HepG2 (cell line): ENCODE measurements around the gene FBP1. TPM values are rescaled to one million over a fixed set of nuclear protein-coding genes. Genes with fewer than 3 reads are reported as not detected.

Experiments
- BCL6 ChIP-seq: IDR thresholded peaks from 2 replicates; pipeline ENCODE4 v1.6.1; 2016; ENCODE audit warnings: missing genetic modification reagents, missing compliant biosample characterization
- CREB1 ChIP-seq, 2 experiments: fragments of 450-650 bp in 1 of 2; IDR thresholded peaks; 2 replicates each; pipeline ENCODE4 v1.6.1; 2016 to 2017; ENCODE audit warnings: control low read depth in 1 of 2, mild to moderate bottlenecking in 1 of 2, missing compliant biosample characterization in 1 of 2, missing genetic modification characterization in 1 of 2
- EP300 ChIP-seq, 3 experiments: sonication (generic) in 1 of 3; formaldehyde crosslinking in 1 of 3; IDR thresholded peaks; 2 replicates each; pipeline versions ENCODE4 v1.5.1 to v1.6.1; 2011 to 2020; ENCODE audit warnings: low read depth in 2 of 3, low read length in 2 of 3, borderline replicate concordance in 1 of 3, improper control_type of control experiment in 1 of 3, mild to moderate bottlenecking in 1 of 3, missing genetic modification reagents in 1 of 3, moderate library complexity in 1 of 3
- ETV6 ChIP-seq: sonication (generic); formaldehyde crosslinking; conservative IDR thresholded peaks from 2 replicates; pipeline ENCODE4 v1.4.0; 2020; ENCODE audit warnings: missing genetic modification reagents
- IKZF4 ChIP-seq: sonication (generic); formaldehyde crosslinking; IDR thresholded peaks from 2 replicates; pipeline ENCODE4 v1.5.1; 2020; ENCODE audit warnings: borderline replicate concordance, mild to moderate bottlenecking, low read depth, missing genetic modification reagents; ENCODE audit errors: not compliant biosample characterization
- MIER3 ChIP-seq: IDR thresholded peaks from 2 replicates; pipeline ENCODE4 v1.6.1; 2016; ENCODE audit warnings: missing compliant biosample characterization, borderline replicate concordance
- RBAK ChIP-seq: sonication (generic); formaldehyde crosslinking; IDR thresholded peaks from 2 replicates; pipeline ENCODE4 v1.5.1; 2020; ENCODE audit warnings: mild to moderate bottlenecking, missing genetic modification reagents
- SSRP1 ChIP-seq: IDR thresholded peaks from 2 replicates; pipeline ENCODE4 v1.6.1; 2016; ENCODE audit warnings: control low read depth
- ZBTB21 ChIP-seq: sonication (generic); formaldehyde crosslinking; IDR thresholded peaks from 2 replicates; pipeline ENCODE4 v1.4.0; 2020; ENCODE audit warnings: missing genetic modification reagents
- ZNF331 ChIP-seq: sonication (generic); formaldehyde crosslinking; IDR thresholded peaks from 2 replicates; pipeline ENCODE4 v1.4.0; 2020; ENCODE audit warnings: missing genetic modification reagents
- ZNF660 ChIP-seq: sonication (generic); formaldehyde crosslinking; IDR thresholded peaks from 2 replicates; pipeline ENCODE4 v1.5.1; 2020; ENCODE audit warnings: mild to moderate bottlenecking, low read depth, missing genetic modification reagents, borderline replicate concordance
- polyA plus RNA-seq, 8 experiments: library from polyadenylated mRNA; depleted of rRNA in 3 of 8; stranded (reverse) in 7 of 8; unstranded in 1 of 8; fragments of >200 nt; fragmentation: Illumina TruSeq in 4 of 8; extraction: Trizol in 4 of 8; gene quantifications; 2 replicates each; pipeline versions ENCODE4 v1.2.1 to v1.2.3, GENCODE V29; 2011 to 2016; ENCODE audit warnings: low read depth in 4 of 8, missing spikeins in 1 of 8, mixed read lengths in 1 of 8; ENCODE audit not compliant: insufficient read depth in 1 of 8
- total RNA-seq, 5 experiments: library from RNA; depleted of rRNA; stranded (reverse); fragments of >200 nt; fragmentation: Illumina TruSeq; extraction: Trizol; gene quantifications; 2 replicates each; pipeline ENCODE4 v1.2.3, GENCODE V29; 2016; ENCODE audit warnings: low read depth in 1 of 5
- TF ChIP-seq, protein P1 (sequence below): sonication (generic); formaldehyde crosslinking; IDR thresholded peaks from 2 replicates; pipeline ENCODE4 v1.8.0; 2023; ENCODE audit warnings: mild to moderate bottlenecking, missing genetic modification reagents
- TF ChIP-seq, protein P2 (sequence below): sonication (generic); formaldehyde crosslinking; IDR thresholded peaks from 2 replicates; pipeline ENCODE4 v1.4.0; 2020; ENCODE audit warnings: missing genetic modification reagents
- TF ChIP-seq, protein P3 (sequence below): sonication (generic); formaldehyde crosslinking; IDR thresholded peaks from 2 replicates; pipeline ENCODE4 v1.4.0; 2020; ENCODE audit warnings: mild to moderate bottlenecking, missing genetic modification reagents, borderline replicate concordance

FBP1 gene
- total and polyA plus RNA-seq, 2 of the 13 experiments (the other 11 are each of a cell fraction or from before 2014, with no cell fraction given) = 0.29 to 0.53 TPM

DNA sequence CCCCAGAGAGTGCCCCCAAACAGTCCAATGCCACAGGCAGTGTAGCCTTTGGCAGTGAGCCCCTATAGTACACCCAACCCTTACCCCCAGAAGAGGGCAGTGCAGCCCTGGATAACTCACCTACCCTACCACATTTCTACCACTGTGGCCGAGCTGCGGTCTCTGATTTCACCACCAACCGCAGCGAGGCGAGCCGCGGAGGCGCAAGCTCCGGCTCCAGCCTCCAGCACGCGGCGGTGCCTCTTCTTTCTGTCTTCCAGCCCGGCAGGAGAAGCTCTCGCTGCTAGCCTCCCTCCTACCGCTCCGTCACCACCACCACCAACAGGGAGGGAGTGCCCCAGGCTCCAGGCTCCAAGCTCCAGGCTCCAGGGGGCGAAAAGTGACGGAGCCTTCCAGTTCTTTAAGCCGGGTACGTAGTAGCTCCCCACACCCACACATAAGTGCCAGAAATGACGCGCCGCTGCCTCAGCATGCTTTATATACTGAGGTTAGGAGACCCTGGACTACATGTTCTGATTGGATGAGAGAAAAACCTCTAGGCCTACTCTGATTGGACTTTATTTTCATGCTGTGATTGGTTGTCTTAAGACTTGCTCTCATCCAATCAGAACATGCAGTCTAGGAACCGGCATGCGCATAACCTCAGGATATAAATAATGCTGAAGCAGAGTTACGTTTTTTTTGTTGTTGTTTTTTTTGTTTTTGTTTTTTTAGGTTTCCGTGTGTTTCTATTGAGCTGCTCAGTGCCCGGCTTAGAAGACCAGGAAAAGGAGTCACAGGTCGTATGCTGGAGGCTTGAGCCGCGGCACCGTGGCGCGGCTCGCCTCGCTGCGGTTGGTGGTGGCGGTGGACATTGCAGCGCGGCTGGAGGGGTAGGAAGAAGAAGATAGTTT lies 84.6 kb downstream of the FBP1 start, which contains the start of gene PCAT7 (continued):
- TF ChIP-seq EP300 (IDR thresholded peaks at IDR 0.05; ENCODE audit: low read depth in 2 of 2, low read length in 2 of 2) (no peak), EP300 (CRISPR knock-in tag; IDR thresholded peaks at IDR 0.05; ENCODE audit: borderline replicate concordance) (peak; percentile 32; the same call in 1 of the 2 replicates), ZNF660 (CRISPR knock-in tag) (no peak), BCL6 (peak; percentile 11; the same call in 1 of the 2 replicates), ETV6 (no peak), RBAK (no peak), MIER3 (CRISPR knock-in tag) (peak; percentile 62; the same call in 1 of the 2 replicates), SSRP1 (no peak; the same call in 1 of the 2 replicates), IKZF4 (CRISPR knock-in tag) (peak; percentile 48), ZNF331 (CRISPR knock-in tag) (no peak), ZBTB21 (CRISPR knock-in tag) (peak; percentile 52; the same call in 1 of the 2 replicates), CREB1 (IDR thresholded peaks at IDR 0.05) (peak; percentile 52), CREB1 (CRISPR knock-in tag; IDR thresholded peaks at IDR 0.05) (peak; percentile 81)
- TF ChIP-seq, protein P1, sequence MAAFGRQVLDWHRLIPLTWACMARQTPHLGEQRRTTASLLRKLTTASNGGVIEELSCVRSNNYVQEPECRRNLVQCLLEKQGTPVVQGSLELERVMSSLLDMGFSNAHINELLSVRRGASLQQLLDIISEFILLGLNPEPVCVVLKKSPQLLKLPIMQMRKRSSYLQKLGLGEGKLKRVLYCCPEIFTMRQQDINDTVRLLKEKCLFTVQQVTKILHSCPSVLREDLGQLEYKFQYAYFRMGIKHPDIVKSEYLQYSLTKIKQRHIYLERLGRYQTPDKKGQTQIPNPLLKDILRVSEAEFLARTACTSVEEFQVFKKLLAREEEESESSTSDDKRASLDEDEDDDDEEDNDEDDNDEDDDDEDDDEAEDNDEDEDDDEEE (CRISPR knock-in tag) = peak; percentile 39; the same call in 1 of the 2 replicates
- TF ChIP-seq, protein P2, sequence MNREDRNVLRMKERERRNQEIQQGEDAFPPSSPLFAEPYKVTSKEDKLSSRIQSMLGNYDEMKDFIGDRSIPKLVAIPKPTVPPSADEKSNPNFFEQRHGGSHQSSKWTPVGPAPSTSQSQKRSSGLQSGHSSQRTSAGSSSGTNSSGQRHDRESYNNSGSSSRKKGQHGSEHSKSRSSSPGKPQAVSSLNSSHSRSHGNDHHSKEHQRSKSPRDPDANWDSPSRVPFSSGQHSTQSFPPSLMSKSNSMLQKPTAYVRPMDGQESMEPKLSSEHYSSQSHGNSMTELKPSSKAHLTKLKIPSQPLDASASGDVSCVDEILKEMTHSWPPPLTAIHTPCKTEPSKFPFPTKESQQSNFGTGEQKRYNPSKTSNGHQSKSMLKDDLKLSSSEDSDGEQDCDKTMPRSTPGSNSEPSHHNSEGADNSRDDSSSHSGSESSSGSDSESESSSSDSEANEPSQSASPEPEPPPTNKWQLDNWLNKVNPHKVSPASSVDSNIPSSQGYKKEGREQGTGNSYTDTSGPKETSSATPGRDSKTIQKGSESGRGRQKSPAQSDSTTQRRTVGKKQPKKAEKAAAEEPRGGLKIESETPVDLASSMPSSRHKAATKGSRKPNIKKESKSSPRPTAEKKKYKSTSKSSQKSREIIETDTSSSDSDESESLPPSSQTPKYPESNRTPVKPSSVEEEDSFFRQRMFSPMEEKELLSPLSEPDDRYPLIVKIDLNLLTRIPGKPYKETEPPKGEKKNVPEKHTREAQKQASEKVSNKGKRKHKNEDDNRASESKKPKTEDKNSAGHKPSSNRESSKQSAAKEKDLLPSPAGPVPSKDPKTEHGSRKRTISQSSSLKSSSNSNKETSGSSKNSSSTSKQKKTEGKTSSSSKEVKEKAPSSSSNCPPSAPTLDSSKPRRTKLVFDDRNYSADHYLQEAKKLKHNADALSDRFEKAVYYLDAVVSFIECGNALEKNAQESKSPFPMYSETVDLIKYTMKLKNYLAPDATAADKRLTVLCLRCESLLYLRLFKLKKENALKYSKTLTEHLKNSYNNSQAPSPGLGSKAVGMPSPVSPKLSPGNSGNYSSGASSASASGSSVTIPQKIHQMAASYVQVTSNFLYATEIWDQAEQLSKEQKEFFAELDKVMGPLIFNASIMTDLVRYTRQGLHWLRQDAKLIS (CRISPR knock-in tag) = no peak
- TF ChIP-seq, protein P3, sequence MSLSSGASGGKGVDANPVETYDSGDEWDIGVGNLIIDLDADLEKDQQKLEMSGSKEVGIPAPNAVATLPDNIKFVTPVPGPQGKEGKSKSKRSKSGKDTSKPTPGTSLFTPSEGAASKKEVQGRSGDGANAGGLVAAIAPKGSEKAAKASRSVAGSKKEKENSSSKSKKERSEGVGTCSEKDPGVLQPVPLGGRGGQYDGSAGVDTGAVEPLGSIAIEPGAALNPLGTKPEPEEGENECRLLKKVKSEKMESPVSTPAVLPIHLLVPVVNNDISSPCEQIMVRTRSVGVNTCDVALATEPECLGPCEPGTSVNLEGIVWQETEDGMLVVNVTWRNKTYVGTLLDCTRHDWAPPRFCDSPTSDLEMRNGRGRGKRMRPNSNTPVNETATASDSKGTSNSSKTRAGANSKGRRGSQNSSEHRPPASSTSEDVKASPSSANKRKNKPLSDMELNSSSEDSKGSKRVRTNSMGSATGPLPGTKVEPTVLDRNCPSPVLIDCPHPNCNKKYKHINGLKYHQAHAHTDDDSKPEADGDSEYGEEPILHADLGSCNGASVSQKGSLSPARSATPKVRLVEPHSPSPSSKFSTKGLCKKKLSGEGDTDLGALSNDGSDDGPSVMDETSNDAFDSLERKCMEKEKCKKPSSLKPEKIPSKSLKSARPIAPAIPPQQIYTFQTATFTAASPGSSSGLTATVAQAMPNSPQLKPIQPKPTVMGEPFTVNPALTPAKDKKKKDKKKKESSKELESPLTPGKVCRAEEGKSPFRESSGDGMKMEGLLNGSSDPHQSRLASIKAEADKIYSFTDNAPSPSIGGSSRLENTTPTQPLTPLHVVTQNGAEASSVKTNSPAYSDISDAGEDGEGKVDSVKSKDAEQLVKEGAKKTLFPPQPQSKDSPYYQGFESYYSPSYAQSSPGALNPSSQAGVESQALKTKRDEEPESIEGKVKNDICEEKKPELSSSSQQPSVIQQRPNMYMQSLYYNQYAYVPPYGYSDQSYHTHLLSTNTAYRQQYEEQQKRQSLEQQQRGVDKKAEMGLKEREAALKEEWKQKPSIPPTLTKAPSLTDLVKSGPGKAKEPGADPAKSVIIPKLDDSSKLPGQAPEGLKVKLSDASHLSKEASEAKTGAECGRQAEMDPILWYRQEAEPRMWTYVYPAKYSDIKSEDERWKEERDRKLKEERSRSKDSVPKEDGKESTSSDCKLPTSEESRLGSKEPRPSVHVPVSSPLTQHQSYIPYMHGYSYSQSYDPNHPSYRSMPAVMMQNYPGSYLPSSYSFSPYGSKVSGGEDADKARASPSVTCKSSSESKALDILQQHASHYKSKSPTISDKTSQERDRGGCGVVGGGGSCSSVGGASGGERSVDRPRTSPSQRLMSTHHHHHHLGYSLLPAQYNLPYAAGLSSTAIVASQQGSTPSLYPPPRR (CRISPR knock-in tag) = no peak
